HG03045 (cell line): ENCODE data around the gene CLEC3B.
"Not testable (repeated sequence)": the region's sequence is repeated elsewhere in the genome, so short reads cannot be mapped to it uniquely, and the experiment has no call there.

Experiments
- ATAC-seq: cut with Tn5 transposase; IDR thresholded peaks from one replicate; pipeline ENCODE4 v1.9.1; 2021; ENCODE audit warnings: mild to moderate bottlenecking, moderate library complexity; ENCODE audit not compliant: unreplicated experiment

The CLEC3B gene

GRCh38 chr3:45034612-45035252, 8.6 kb downstream of the CLEC3B start:
- ATAC-seq, result no peak

- ATAC-seq, result no peak
These were observed 9.6 kb downstream of the CLEC3B start for GRCh38 chr3:45035441-45036301.

GRCh38 chr3:45037720-45038455, 11.8 kb downstream of the CLEC3B start:
- peak; percentile 71 for ATAC-seq

GRCh38 chr3:45041666-45042065, 15.6 kb downstream of the CLEC3B start:
- no peak for ATAC-seq

GRCh38 chr3:45042162-45042561, 16.1 kb downstream of the CLEC3B start:
- ATAC-seq, result no peak

- ATAC-seq, result no peak
These were observed 17.7 kb downstream of the CLEC3B start for GRCh38 chr3:45043728-45044299.

- ATAC-seq, result no peak
These were observed 22.1 kb downstream of the CLEC3B start for GRCh38 chr3:45048244-45048643.

GRCh38 chr3:45049807-45050206, 23.7 kb downstream of the CLEC3B start:
- no peak for ATAC-seq

- no peak for ATAC-seq
These were observed 25.6 kb downstream of the CLEC3B start for GRCh38 chr3:45051685-45052084.

- not testable (repeated sequence) for ATAC-seq
These were observed 27.7 kb downstream of the CLEC3B start for GRCh38 chr3:45053805-45054195.

GRCh38 chr3:45054196-45054857, 28.2 kb downstream of the CLEC3B start:
- no peak for ATAC-seq

GRCh38 chr3:45055032-45055410, 28.9 kb downstream of the CLEC3B start:
- ATAC-seq, result no peak

GRCh38 chr3:45055411-45056143, 29.5 kb downstream of the CLEC3B start:
- ATAC-seq, result no peak

- ATAC-seq, result no peak
These were observed 30.7 kb downstream of the CLEC3B start for GRCh38 chr3:45056608-45057301.

GRCh38 chr3:45057557-45057956, 31.5 kb downstream of the CLEC3B start:
- ATAC-seq, result no peak

- no peak for ATAC-seq
These were observed 33.0 kb downstream of the CLEC3B start for GRCh38 chr3:45059132-45059531.

- no peak for ATAC-seq
These were observed 34.2 kb downstream of the CLEC3B start for GRCh38 chr3:45060165-45060892.

GRCh38 chr3:45062697-45063070, 36.6 kb downstream of the CLEC3B start:
- ATAC-seq, result no peak
